Epithelial cell of esophagus (primary cell): ENCODE measurements around the gene C21orf58.
A peak's percentile ranks its signal among the peaks of the same experiment; 100 is the strongest.

Experiments used
- DNase-seq: peaks from one replicate; pipeline ENCODE4 v3.0.0; 2010; ENCODE audit warnings: low read depth
- H3K4me3 ChIP-seq: 2 replicates; pipeline ENCODE4 v1.5.1; 2011; ENCODE audit warnings: mild to moderate bottlenecking, low read length, control low read depth
- CTCF ChIP-seq: IDR thresholded peaks from 2 replicates; pipeline ENCODE4 v1.5.1; 2011; ENCODE audit warnings: low read depth, mild to moderate bottlenecking, low read length, control low read depth, inconsistent platforms; ENCODE audit not compliant: insufficient read depth; ENCODE audit errors: missing control alignments

The C21orf58 gene

GRCh38 chr21:46336603-46337002 lies 12.9 kb upstream of the C21orf58 start:
- no peak overlapping the region for H3K4me3 ChIP-seq
- no peak for DNase-seq
- TF ChIP-seq CTCF = no peak

GRCh38 chr21:46334351-46335140 lies 10.9 kb upstream of the C21orf58 start:
- DNase-seq = no peak
- no peak overlapping the region for H3K4me3 ChIP-seq
- TF ChIP-seq CTCF = no peak

- DNase-seq = no peak
These were observed 6.1 kb upstream of the C21orf58 start for GRCh38 chr21:46329796-46330195.

GRCh38 chr21:46328151-46328550 lies 4.5 kb upstream of the C21orf58 start:
- DNase-seq = no peak
- TF ChIP-seq CTCF = no peak

More at GRCh38 chr21:46329796-46330195, 6.1 kb upstream of the C21orf58 start:
- no peak overlapping the region for H3K4me3 ChIP-seq
- no peak for TF ChIP-seq CTCF

GRCh38 chr21:46327711-46328110 lies 4.0 kb upstream of the C21orf58 start:
- no peak for TF ChIP-seq CTCF

More at GRCh38 chr21:46328151-46328550, 4.5 kb upstream of the C21orf58 start:
- no peak overlapping the region for H3K4me3 ChIP-seq

GRCh38 chr21:46326110-46326703 lies 2.5 kb upstream of the C21orf58 start:
- no peak for TF ChIP-seq CTCF
- DNase-seq = peak; percentile 16
- H3K4me3 ChIP-seq = no peak overlapping the region

More at GRCh38 chr21:46327711-46328110, 4.0 kb upstream of the C21orf58 start:
- H3K4me3 ChIP-seq = no peak overlapping the region
- DNase-seq = no peak
